NCI-H2196 (cell line): ENCODE data around the gene PNLIPRP3.
A peak's percentile ranks its signal among the peaks of the same experiment; 100 is the strongest.

Source experiments
- DNase-seq: peaks from one replicate; lab custom pipeline; 2025; ENCODE audit not compliant: unreplicated experiment; lab: John Stamatoyannopoulos, UW

The PNLIPRP3 gene

GRCh38 chr10:116490028-116490662, 62.5 kb downstream of the PNLIPRP3 start:
- peak; percentile 4 for DNase-seq

- DNase-seq: no peak
These were observed 77.1 kb downstream of the PNLIPRP3 start for GRCh38 chr10:116504786-116505185.

GRCh38 chr10:116510565-116510964, 82.9 kb downstream of the PNLIPRP3 start:
- DNase-seq: no peak

- no peak for DNase-seq
These were observed 83.7 kb downstream of the PNLIPRP3 start for GRCh38 chr10:116511365-116511764.

- peak; percentile 3 for DNase-seq
These were observed 94.0 kb downstream of the PNLIPRP3 start for GRCh38 chr10:116521424-116522290.

- DNase-seq: no peak
These were observed 95.2 kb downstream of the PNLIPRP3 start for GRCh38 chr10:116522803-116523381.

- DNase-seq: no peak
These were observed 97.1 kb downstream of the PNLIPRP3 start for GRCh38 chr10:116524736-116525135.

- DNase-seq: no peak
These were observed 98.6 kb downstream of the PNLIPRP3 start for GRCh38 chr10:116526219-116526618.
